ENCODE data around the gene MLLT10.

MLLT10 gene

GRCh38 chr10:21749788-21750187 is 215.8 kb downstream of the MLLT10 start:
- DNase-seq: no peak

GRCh38 chr10:21750424-21750823 is 216.4 kb downstream of the MLLT10 start:
- DNase-seq: no peak

GRCh38 chr10:21751341-21752310 is 217.6 kb downstream of the MLLT10 start:
- DNase-seq: no peak

GRCh38 chr10:21753497-21754270 is 219.7 kb downstream of the MLLT10 start:
- no peak for DNase-seq

- DNase-seq: no peak
Measured at GRCh38 chr10:21754410-21755011, 220.5 kb downstream of the MLLT10 start.

- no peak for DNase-seq
Measured at GRCh38 chr10:21756707-21757106, 222.7 kb downstream of the MLLT10 start.

- no peak for DNase-seq
Measured at GRCh38 chr10:21757185-21757901, 223.3 kb downstream of the MLLT10 start.

GRCh38 chr10:21758239-21758638 is 224.2 kb downstream of the MLLT10 start:
- DNase-seq: no peak

- no peak for DNase-seq
Measured at GRCh38 chr10:21758696-21759095, 224.7 kb downstream of the MLLT10 start.

GRCh38 chr10:21759232-21759631 is 225.2 kb downstream of the MLLT10 start:
- DNase-seq: no peak

- DNase-seq: no peak
Measured at GRCh38 chr10:21760332-21760731, 226.3 kb downstream of the MLLT10 start.

GRCh38 chr10:21764466-21765189 is 230.6 kb downstream of the MLLT10 start:
- no peak for DNase-seq

- no peak for DNase-seq
Measured at GRCh38 chr10:21769041-21769440, 235.0 kb downstream of the MLLT10 start.

GRCh38 chr10:21771219-21771618 is 237.2 kb downstream of the MLLT10 start:
- no peak for DNase-seq

GRCh38 chr10:21776883-21777282 is 242.9 kb downstream of the MLLT10 start:
- DNase-seq: no peak

GRCh38 chr10:21791276-21791675 is 257.2 kb downstream of the MLLT10 start:
- DNase-seq: no peak

All from right forelimb (tissue), 1 donor.